ENCODE results near the gene BRD9.
A peak's percentile ranks its signal among the peaks of the same experiment; 100 is the strongest.

Gene BRD9

GRCh38 chr5:878125-878524, 14.5 kb downstream of the BRD9 start:
- DNase-seq (ENCODE audit: low spot score): no peak

- no peak for DNase-seq (ENCODE audit: low spot score)
These were observed 15.9 kb downstream of the BRD9 start for GRCh38 chr5:876398-877365.

GRCh38 chr5:875931-876330, 16.7 kb downstream of the BRD9 start:
- DNase-seq (ENCODE audit: low spot score): no peak

- no peak for DNase-seq (ENCODE audit: low spot score)
These were observed 19.3 kb downstream of the BRD9 start for GRCh38 chr5:873328-873727.

GRCh38 chr5:872301-872700, 20.3 kb downstream of the BRD9 start:
- no peak for DNase-seq (ENCODE audit: low spot score)

- no peak for DNase-seq (ENCODE audit: low spot score)
These were observed 20.9 kb downstream of the BRD9 start for GRCh38 chr5:871596-872298.

GRCh38 chr5:870956-871355, 21.6 kb downstream of the BRD9 start:
- DNase-seq (ENCODE audit: low spot score): no peak

GRCh38 chr5:868428-869135, 24.0 kb downstream of the BRD9 start:
- no peak for DNase-seq (ENCODE audit: low spot score)

GRCh38 chr5:867300-867870, 25.2 kb downstream of the BRD9 start:
- DNase-seq (ENCODE audit: low spot score): no peak

GRCh38 chr5:865771-866170, 26.8 kb downstream of the BRD9 start:
- no peak for DNase-seq (ENCODE audit: low spot score)

- no peak for DNase-seq (ENCODE audit: low spot score)
These were observed 27.5 kb downstream of the BRD9 start for GRCh38 chr5:865168-865521.

- no peak for DNase-seq (ENCODE audit: low spot score)
These were observed 28.0 kb downstream of the BRD9 start for GRCh38 chr5:864492-865167.

- no peak for DNase-seq (ENCODE audit: low spot score)
These were observed 29.3 kb downstream of the BRD9 start for GRCh38 chr5:863244-863805.

GRCh38 chr5:862367-863243, 30.0 kb downstream of the BRD9 start:
- DNase-seq (ENCODE audit: low spot score): peak; percentile 28

GRCh38 chr5:861442-862366, 30.9 kb downstream of the BRD9 start:
- no peak for DNase-seq (ENCODE audit: low spot score)

GRCh38 chr5:860506-861150, 32.0 kb downstream of the BRD9 start:
- no peak for DNase-seq (ENCODE audit: low spot score)

GRCh38 chr5:859798-860296, 32.8 kb downstream of the BRD9 start:
- no peak for DNase-seq (ENCODE audit: low spot score)

- DNase-seq (ENCODE audit: low spot score): no peak
These were observed 33.2 kb downstream of the BRD9 start for GRCh38 chr5:859391-859790.

- DNase-seq (ENCODE audit: low spot score): no peak
These were observed 33.9 kb downstream of the BRD9 start for GRCh38 chr5:858726-859125.

Data from putamen (tissue), 1 donor.